Fibroblast of peridontal ligament (primary cell): ENCODE data around the gene PCDH9.
"Not testable (repeated sequence)": the region's sequence is repeated elsewhere in the genome, so short reads cannot be mapped to it uniquely, and the experiment has no call there.

ENCODE experiments used
- DNase-seq: peaks from one replicate; pipeline ENCODE4 v3.0.0-alpha.2; 2010; ENCODE audit errors: extremely low read depth

The PCDH9 gene

DNA sequence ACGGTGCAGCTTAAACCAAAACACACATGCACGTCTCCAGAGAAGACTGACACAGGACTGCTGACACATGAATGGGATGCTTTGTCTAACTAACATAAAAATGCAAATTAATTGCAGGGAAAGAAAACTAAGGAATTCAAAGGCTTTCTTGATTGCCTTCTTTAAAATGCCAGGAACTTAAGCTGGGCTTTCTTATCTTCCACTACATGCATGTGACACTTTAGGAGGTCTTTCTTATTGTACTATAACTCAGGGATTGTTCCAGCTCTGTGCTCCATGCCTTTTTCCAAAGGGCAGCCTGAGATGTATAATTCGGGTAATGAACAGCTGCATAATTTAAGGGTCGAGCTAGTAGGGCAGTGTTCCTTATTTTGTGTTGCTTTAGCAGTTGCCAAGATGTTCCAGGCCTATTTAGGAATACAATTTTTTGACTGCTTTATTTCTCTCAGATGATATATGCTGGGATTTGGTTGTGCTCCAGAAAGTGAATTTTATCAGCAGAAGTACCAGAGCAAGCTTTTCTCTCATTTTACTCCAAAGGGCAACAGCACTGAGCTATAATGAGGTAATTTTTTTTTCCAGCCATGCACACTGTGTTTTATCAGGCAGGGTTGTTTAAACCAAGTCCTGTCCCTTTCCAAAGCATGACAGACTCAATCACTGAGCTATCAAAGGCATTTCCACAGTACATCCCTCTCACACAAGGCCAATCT is 885.2 kb downstream of the PCDH9 start:
- no peak for DNase-seq

GRCh38 chr13:66343224-66343828 is 886.8 kb downstream of the PCDH9 start:
- DNase-seq = no peak

- peak; percentile 30 for DNase-seq
These were observed 888.3 kb downstream of the PCDH9 start for GRCh38 chr13:66341635-66342377.

GRCh38 chr13:66339214-66339613 is 890.9 kb downstream of the PCDH9 start:
- DNase-seq = no peak

- DNase-seq = no peak
These were observed 891.6 kb downstream of the PCDH9 start for GRCh38 chr13:66338542-66338941.

- DNase-seq = no peak
These were observed 894.5 kb downstream of the PCDH9 start for GRCh38 chr13:66335626-66336025.

DNA sequence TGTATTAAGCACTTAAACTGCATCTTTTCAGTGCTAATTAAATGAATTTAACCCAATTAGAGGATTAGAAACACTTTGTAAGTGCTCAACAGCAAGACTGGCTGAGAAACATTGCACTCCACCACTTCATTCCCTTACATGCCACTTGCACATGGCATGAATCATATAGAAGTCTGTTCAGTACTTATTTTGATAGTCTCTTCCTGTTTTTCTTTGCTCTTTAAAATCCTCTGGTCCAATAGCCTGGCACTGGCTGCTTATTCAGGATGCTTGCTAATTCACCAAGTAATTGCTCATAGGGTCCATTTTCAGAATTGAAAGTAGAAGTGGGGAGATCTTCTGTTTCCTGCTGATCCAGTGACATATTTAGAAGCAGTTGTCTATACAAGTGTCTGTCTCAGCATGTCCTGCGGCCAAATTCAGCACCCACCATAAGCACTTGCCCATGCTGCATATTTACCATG is 900.1 kb downstream of the PCDH9 start:
- peak; percentile 30 for DNase-seq

GRCh38 chr13:66328476-66328875 is 901.7 kb downstream of the PCDH9 start:
- no peak for DNase-seq

GRCh38 chr13:66323745-66324347 is 906.3 kb downstream of the PCDH9 start:
- DNase-seq = no peak

DNA sequence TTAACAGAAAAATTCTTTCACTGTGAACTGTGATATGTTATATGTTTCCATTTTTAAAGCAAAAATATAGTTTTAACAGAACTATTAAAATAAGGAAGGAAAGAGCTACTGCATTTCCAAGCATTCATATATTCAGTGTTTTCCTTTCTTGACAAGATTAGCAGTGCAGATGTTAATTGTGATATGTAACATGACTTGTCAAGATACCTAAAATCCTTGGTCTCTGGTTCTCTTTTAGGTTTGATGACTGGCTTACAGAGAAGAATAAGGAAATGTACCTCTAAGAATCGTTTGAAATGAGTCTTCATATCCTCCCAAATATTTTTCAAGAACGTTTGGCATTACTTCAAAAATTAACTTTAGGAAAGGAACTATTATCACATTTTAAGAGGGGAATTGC is 907.2 kb downstream of the PCDH9 start:
- DNase-seq = no peak

DNA sequence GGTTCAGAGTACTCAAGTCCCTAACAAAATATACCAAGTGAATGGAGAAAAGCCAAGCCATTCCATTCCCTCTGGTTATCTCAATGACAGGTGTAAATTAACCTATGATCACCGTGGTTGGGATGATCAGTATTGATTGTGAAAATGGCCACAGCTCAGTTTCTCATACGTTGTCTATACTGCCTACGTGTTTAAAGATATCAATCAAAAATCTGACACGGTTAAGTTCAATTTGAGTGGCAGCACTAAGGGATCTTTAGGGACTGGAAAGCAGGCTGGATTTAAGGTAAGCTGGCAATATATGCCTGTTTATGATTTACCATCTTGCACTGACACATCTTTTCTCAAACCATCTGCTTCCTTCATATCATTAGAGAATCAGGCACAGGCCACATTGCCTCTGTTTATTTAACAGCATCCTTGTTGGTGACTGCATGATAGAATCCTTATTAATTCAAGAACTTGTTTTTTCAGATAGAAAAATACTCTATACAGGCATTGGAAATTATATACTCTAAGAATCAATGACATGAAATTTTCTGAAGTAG is 907.9 kb downstream of the PCDH9 start:
- no peak for DNase-seq

GRCh38 chr13:66314911-66315310 is 915.2 kb downstream of the PCDH9 start:
- DNase-seq = no peak

GRCh38 chr13:66313413-66313812 is 916.7 kb downstream of the PCDH9 start:
- DNase-seq = peak; percentile 20

DNA sequence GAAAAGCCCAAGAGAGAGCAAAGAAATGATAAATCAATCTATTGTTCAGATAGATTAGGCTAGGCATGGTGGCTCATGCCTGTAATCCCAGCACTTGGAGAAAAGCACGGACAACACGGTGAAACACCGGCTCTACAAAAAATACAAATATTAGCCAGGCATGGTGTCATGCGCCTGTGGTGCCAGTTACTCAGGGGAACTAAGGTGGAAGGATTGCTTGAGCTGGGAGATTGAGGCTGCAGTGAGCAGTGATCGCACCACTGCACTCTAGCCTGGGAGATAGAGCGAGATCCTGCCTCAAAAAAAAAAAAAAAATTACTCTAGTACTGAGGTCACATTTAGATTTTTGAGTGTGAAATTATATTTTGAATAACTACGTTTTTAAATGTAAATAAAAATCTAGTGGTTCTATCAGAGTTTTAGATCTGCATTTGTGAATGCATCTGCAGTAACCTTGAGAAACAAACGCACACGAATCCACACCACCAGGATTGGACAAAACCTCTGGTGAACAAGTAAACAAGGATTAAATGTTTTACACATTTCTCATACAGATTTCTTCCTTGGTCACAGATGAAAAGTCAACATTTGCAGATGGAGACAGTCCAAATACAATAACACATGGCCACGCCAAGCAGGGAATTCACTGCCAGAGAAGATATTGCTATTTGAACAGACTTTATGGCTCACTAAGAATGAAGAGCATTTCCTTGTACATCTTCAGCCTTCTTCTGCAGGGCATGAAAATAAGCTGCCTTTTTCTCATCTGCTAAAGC is 917.6 kb downstream of the PCDH9 start:
- DNase-seq = peak; percentile 80

GRCh38 chr13:66305961-66306617 is 924.0 kb downstream of the PCDH9 start:
- DNase-seq = no peak

DNA sequence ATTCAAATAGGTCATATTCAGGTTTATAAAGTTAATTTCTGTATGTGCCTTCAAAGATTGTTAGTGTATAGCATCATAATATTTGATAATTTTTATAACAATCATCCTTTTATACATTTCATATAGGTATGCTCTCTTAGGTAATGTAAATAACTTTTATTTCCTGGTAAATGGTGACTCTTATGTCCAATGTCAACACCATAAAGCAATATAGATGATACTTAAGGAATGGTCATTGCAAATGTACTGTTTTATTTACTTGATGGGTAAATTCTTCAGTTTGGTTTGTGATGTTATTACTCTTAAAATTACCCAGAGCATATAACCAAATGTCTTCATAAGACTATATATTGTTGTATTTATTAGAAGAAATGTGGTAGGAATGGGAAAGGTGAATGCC is 928.7 kb downstream of the PCDH9 start:
- no peak for DNase-seq

DNA sequence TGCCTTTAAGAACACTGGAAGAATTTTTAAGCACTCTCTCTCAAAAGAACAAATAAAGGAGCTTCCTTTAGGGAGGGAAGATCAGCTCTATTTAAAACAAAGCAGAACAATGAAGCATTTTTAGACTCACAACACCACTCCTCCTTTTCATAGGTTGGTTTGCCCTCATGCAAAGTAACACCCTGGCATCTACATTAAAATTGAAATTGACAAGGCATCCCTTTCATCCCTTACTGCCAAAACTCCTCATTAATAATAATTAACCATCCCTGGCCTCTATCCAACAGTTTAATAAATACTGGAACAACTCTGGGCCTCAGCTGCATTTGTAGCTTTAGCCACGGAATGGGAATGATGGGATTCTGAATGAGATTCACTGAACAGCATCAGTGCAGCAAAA is 929.1 kb downstream of the PCDH9 start:
- no peak for DNase-seq

DNA sequence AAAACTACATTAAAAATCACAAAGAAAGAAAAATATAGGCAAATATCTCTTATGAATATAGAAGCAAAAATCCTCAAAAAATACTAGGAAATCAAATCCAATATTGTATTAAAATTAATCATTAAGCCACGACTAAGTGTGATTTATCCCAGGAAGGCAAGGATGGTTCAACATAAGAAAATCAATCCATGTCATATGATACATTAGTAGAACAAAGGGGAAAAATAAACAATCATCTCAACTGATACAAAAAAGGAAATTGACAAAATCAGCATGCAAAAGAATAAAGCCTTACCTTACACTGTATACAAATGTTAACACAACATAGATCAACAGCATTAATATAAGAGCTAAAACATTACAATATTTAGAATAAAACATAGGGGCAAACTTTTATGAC is 933.3 kb downstream of the PCDH9 start:
- DNase-seq = no peak

DNA sequence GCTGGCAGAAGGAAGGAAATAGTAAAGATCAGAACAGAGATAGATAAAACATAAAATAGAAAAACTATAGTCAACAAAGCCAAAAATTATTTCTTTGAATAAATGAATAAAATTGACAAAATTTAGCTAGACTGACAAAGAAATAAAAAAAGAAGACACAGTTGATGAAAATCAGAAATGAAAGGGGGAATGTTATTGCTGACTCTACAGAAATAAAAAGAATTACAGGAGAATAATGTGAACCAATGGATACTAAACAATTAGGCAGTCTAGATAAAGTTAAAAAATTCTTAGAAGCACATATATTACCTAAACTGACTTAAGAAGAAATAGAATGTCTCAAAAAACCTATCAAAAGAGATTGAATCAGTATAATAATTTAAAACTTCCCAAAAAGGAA is 933.8 kb downstream of the PCDH9 start:
- no peak for DNase-seq

DNA sequence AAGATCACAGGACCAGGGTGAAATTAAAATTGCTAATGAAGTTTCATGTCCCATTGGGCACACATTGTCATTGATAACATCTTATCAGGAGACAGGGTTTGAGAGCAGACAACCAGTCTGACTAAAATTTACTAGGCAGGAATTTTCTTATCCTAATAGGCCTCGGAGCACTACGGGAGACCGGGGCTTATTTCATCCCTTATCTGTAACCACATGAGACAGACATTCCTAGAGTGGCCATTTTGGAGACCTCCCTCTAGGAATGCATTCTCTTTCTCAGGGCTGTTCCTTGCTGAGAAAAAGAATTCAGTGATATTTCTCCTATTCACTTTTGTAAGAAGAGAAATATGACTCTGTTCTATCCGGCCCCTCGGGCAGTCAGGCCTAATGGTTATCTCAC is 943.3 kb downstream of the PCDH9 start:
- not testable (repeated sequence) for DNase-seq

DNA sequence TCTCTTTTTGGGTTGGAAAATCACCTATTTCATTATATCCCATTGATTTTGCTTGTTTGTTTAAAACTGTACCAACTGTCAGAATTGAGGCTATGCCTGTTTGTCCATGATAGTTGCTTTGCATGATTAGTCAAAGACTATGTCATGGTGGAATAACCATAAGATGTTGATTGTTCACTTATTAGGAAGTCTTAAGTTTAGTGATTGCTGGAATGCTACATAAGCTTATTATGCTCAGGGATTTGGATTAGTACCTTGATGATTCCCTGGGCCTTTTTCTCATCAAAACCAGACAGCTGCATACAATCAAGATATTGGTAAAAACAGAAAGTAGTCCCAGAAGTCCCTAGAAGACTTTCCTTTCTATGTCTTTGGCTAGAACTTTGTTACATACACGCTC is 954.7 kb downstream of the PCDH9 start:
- no peak for DNase-seq
